H1 (cell line): Measurements from ENCODE around the gene B4GALT5. TPM values are rescaled to one million over a fixed set of nuclear protein-coding genes. Genes with fewer than 3 reads are reported as not detected.

Experiments
- CTCF ChIA-PET: fragments of 300-600 bp; sonication (Branson Sonifier 250); formaldehyde crosslinking; loops from one replicate; lab custom pipeline; 2021; ENCODE audit not compliant: partially characterized antibody; lab: Charles Lee
- POLR2A ChIA-PET: fragments of 300-600 bp; sonication (Branson Sonifier 250); formaldehyde crosslinking; loops from one replicate; lab custom pipeline; 2021; ENCODE audit warnings: inconsistent platforms; ENCODE audit not compliant: partially characterized antibody; lab: Charles Lee
- DNase-seq, 2 experiments: peaks; one replicate each; pipeline versions ENCODE4 v3.0.0 to v3.0.0-alpha.2; 2010 to 2022; ENCODE audit warnings: low spot score in 2 of 2, low read depth in 1 of 2, mixed read lengths in 1 of 2
- FAIRE-seq: peaks from 2 replicates; lab custom pipeline; 2011; peaks lifted over from hg19 to GRCh38; lab: Jason Lieb, UNC
- H2AFZ ChIP-seq: 2 replicates; pipeline ENCODE4 v1.8.1; 2012; ENCODE audit warnings: low read length, inconsistent platforms
- H2AK5ac ChIP-seq: 2 replicates; pipeline ENCODE4 v1.6.1; 2013; ENCODE audit warnings: low read depth, low read length
- H2BK120ac ChIP-seq: replicated peaks from 2 replicates; pipeline ENCODE3; 2013; ENCODE audit warnings: low read depth, low read length, inconsistent platforms
- H2BK12ac ChIP-seq: 2 replicates; pipeline ENCODE4 v1.6.1; 2013; ENCODE audit warnings: low read depth, low read length
- H2BK15ac ChIP-seq: 2 replicates; pipeline ENCODE4 v1.6.1; 2013; ENCODE audit warnings: low read length
- H2BK20ac ChIP-seq: 2 replicates; pipeline ENCODE4 v1.6.1; 2013; ENCODE audit warnings: low read length
- H2BK5ac ChIP-seq: 2 replicates; pipeline ENCODE4 v1.6.1; 2013; ENCODE audit warnings: low read depth, low read length
- H3K14ac ChIP-seq: 2 replicates; pipeline ENCODE4 v1.6.1; 2013; ENCODE audit warnings: inconsistent platforms; ENCODE audit not compliant: insufficient read length
- H3K18ac ChIP-seq: 2 replicates; pipeline ENCODE4 v1.6.1; 2013; ENCODE audit warnings: low read length; ENCODE audit errors: extremely low read depth
- H3K23ac ChIP-seq: 2 replicates; pipeline ENCODE4 v1.6.1; 2013; ENCODE audit warnings: inconsistent platforms; ENCODE audit not compliant: insufficient read length
- H3K23me2 ChIP-seq: 2 replicates; pipeline ENCODE4 v1.6.1; 2013; ENCODE audit warnings: low read depth, low read length
- H3K27ac ChIP-seq: 2 replicates; pipeline ENCODE4 v1.6.1; 2011; ENCODE audit warnings: low read depth, low read length, inconsistent platforms
- H3K27me3 ChIP-seq, 4 experiments: replicated peaks in 1 of 4; 1 replicate in 1 of 4; 2 replicates in 3 of 4; pipeline versions ENCODE4 v1.6.1 to v1.8.1; 2011 to 2013; ENCODE audit warnings: low read length in 3 of 4, mild to moderate bottlenecking in 3 of 4, inconsistent platforms in 2 of 4, mixed read lengths in 2 of 4, moderate library complexity in 1 of 4; ENCODE audit not compliant: control insufficient read depth in 3 of 4, insufficient read depth in 3 of 4; ENCODE audit errors: extremely low read depth in 1 of 4
- H3K36me3 ChIP-seq, 4 experiments: 2 replicates each; pipeline versions ENCODE4 v1.6.1 to v1.8.1; 2011 to 2013; ENCODE audit warnings: mild to moderate bottlenecking in 4 of 4, low read length in 3 of 4, moderate library complexity in 2 of 4, control low read depth in 1 of 4, inconsistent platforms in 1 of 4; ENCODE audit not compliant: insufficient read depth in 4 of 4, control insufficient read depth in 2 of 4
- H3K4ac ChIP-seq: replicated peaks from 2 replicates; pipeline ENCODE3; 2013; ENCODE audit warnings: low read length, low read depth, mixed read lengths, inconsistent platforms; ENCODE audit not compliant: insufficient read length
- H3K4me1 ChIP-seq, 4 experiments: replicated peaks in 1 of 4; 1 replicate in 1 of 4; 2 replicates in 3 of 4; pipeline versions ENCODE4 v1.6.1 to v1.8.1; 2011 to 2013; ENCODE audit warnings: low read length in 3 of 4, inconsistent platforms in 2 of 4, mixed read lengths in 1 of 4; ENCODE audit not compliant: insufficient read depth in 4 of 4, control insufficient read depth in 3 of 4
- H3K4me2 ChIP-seq, 2 experiments: 2 replicates each; pipeline versions ENCODE4 v1.6.1 to v1.8.1; 2011 to 2013; ENCODE audit warnings: low read depth in 2 of 2, low read length in 2 of 2, control low read depth in 1 of 2, inconsistent platforms in 1 of 2, mild to moderate bottlenecking in 1 of 2; ENCODE audit not compliant: insufficient read depth in 1 of 2
- H3K4me3 ChIP-seq, 4 experiments: fragments of 200-600, 300-600 bp in 1 of 4; sonication (generic), shearing (Covaris generic), sonication (Bioruptor Twin) in 1 of 4; 2 replicates each; pipeline versions ENCODE4 v1.5.1 to v1.8.1; 2011 to 2016; ENCODE audit warnings: low read length in 4 of 4, low read depth in 3 of 4, control low read depth in 2 of 4, inconsistent platforms in 2 of 4, mild to moderate bottlenecking in 2 of 4, mixed read lengths in 1 of 4, moderate library complexity in 1 of 4; ENCODE audit not compliant: insufficient read depth in 2 of 4; ENCODE audit errors: extremely low read depth in 1 of 4
- H3K56ac ChIP-seq: replicated peaks from 2 replicates; pipeline ENCODE3; 2013; ENCODE audit warnings: low read depth, mild to moderate bottlenecking, mixed read lengths, low read length, inconsistent platforms; ENCODE audit not compliant: insufficient read length
- H3K79me1 ChIP-seq: 2 replicates; pipeline ENCODE4 v1.6.1; 2013; ENCODE audit warnings: low read depth, low read length, control low read depth
- H3K79me2 ChIP-seq, 2 experiments: 2 replicates each; pipeline versions ENCODE4 v1.6.1 to v1.8.1; 2012 to 2013; ENCODE audit warnings: low read length in 2 of 2, mild to moderate bottlenecking in 2 of 2, inconsistent platforms in 1 of 2; ENCODE audit not compliant: insufficient read depth in 2 of 2, control insufficient read depth in 1 of 2
- H3K9ac ChIP-seq, 4 experiments: replicated peaks in 1 of 4; 1 replicate in 1 of 4; 2 replicates in 3 of 4; pipeline versions ENCODE4 v1.6.1 to v1.8.1; 2011 to 2013; ENCODE audit warnings: low read depth in 3 of 4, low read length in 3 of 4, control low read depth in 2 of 4, mild to moderate bottlenecking in 2 of 4, moderate library complexity in 2 of 4, inconsistent platforms in 1 of 4; ENCODE audit errors: extremely low read depth in 1 of 4
- H3K9me3 ChIP-seq, 2 experiments: 2 replicates each; pipeline versions ENCODE4 v1.6.1 to v1.8.1; 2012 to 2013; ENCODE audit warnings: mild to moderate bottlenecking in 2 of 2, moderate library complexity in 2 of 2, control low read depth in 1 of 2, inconsistent platforms in 1 of 2, low read depth in 1 of 2, low read length in 1 of 2, mixed read lengths in 1 of 2; ENCODE audit not compliant: insufficient read depth in 2 of 2
- H4K20me1 ChIP-seq, 2 experiments: replicated peaks in 1 of 2; 2 replicates each; pipeline versions ENCODE3 to v1.8.1; 2011 to 2013; ENCODE audit warnings: inconsistent platforms in 2 of 2, low read length in 2 of 2, mild to moderate bottlenecking in 1 of 2; ENCODE audit not compliant: insufficient read depth in 2 of 2, control insufficient read depth in 1 of 2
- H4K5ac ChIP-seq: 2 replicates; pipeline ENCODE4 v1.6.1; 2013; ENCODE audit warnings: low read length, low read depth, mixed read lengths, inconsistent platforms; ENCODE audit not compliant: insufficient read length
- H4K8ac ChIP-seq: 2 replicates; pipeline ENCODE4 v1.8.0; 2013; ENCODE audit warnings: mild to moderate bottlenecking, moderate library complexity, low read length, inconsistent platforms; ENCODE audit not compliant: insufficient read depth; ENCODE audit errors: extremely low read depth
- H4K91ac ChIP-seq: replicated peaks from 2 replicates; pipeline ENCODE3; 2013; ENCODE audit warnings: low read length, mixed read lengths, inconsistent platforms; ENCODE audit not compliant: insufficient read length
- CBX5 ChIP-seq: fragments of 300-800, 300-1000 bp; sonication (generic); IDR thresholded peaks from 2 replicates; pipeline ENCODE4 v1.7.1; 2016; ENCODE audit warnings: antibody characterized with exemption, low read length, low read depth
- POLR2A ChIP-seq, 2 experiments: IDR thresholded peaks; 1 replicate in 1 of 2; 2 replicates in 1 of 2; pipeline ENCODE4 v1.6.1; 2011; ENCODE audit warnings: low read depth in 2 of 2, low read length in 2 of 2, mild to moderate bottlenecking in 2 of 2; ENCODE audit errors: control extremely low read depth in 1 of 2
- SP2 ChIP-seq: IDR thresholded peaks from 2 replicates; pipeline ENCODE4 v1.6.1; 2012; ENCODE audit warnings: mild to moderate bottlenecking, low read length, inconsistent platforms
- SP4 ChIP-seq: IDR thresholded peaks from 2 replicates; pipeline ENCODE4 v1.6.1; 2012; ENCODE audit warnings: low read length, inconsistent platforms
- WGBS, 2 experiments: shearing (Covaris generic) in 1 of 2; methylation state at CpG; one replicate each; pipeline versions ENCODE4 v1.1.6 to v1.1.7; 2013 to 2015; ENCODE audit warnings: low lambda C conversion rate in 2 of 2, mixed read lengths in 2 of 2, inconsistent platforms in 1 of 2, low coverage in 1 of 2, missing lambda C conversion rate in 1 of 2; ENCODE audit not compliant: insufficient replicate concordance in 2 of 2, insufficient coverage in 1 of 2, insufficient read length in 1 of 2; ENCODE audit errors: extremely low coverage in 1 of 2, missing lambda C conversion rate in 1 of 2; 5-methylcytosine and 5-hydroxymethylcytosine counted together
- polyA plus RNA-seq, 7 experiments: library from polyadenylated mRNA; depleted of rRNA in 3 of 7; stranded (reverse) in 5 of 7; unstranded in 2 of 7; fragments of >200 nt in 5 of 7; fragments of 200-250 nt in 2 of 7; gene quantifications; 1 replicate in 5 of 7; 2 replicates in 1 of 7; 4 replicates in 1 of 7; pipeline versions ENCODE4 v1.2.1 to v1.2.3, GENCODE V29; 2011 to 2013; ENCODE audit warnings: missing spikeins in 2 of 7, mixed read lengths in 2 of 7
- total RNA-seq: library from RNA; stranded (reverse); fragmentation: NEBNext Ultra II Directional; extraction: Animal tissue kit (Norgen Biotek cat#: 25700); gene quantifications from 2 replicates; pipeline ENCODE4 v1.2.1, GENCODE V29; 2021
- TF ChIP-seq, protein P1 (sequence below): IDR thresholded peaks from 2 replicates; pipeline ENCODE4 v1.6.1; 2012; ENCODE audit warnings: inconsistent platforms
- TF ChIP-seq, protein P2 (sequence below): IDR thresholded peaks from 2 replicates; pipeline ENCODE4 v1.6.1; 2012; ENCODE audit warnings: inconsistent platforms

B4GALT5 gene
- total and polyA plus RNA-seq, 2 of the 8 experiments (the other 6 are each of a cell fraction or from before 2014, with no cell fraction given), result 46.5 to 75.4 TPM

DNA sequence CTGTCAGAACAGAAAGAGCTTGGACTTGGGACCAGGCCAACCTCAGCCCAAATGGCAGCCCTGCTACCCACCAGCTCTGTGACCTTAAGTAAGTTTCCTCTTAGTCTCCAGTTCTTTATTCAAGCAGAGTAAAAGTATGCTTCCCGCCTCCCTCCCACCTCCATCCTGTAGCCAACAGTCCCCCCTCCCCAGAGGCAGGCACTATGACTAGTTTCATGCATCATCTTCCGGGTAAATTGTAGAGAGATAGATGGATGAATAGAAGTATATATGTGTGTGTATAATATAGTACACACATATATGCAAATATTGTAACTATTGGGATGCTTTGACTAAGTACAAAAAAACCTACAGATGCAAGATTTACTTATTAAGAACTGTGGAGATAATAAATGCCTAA lies 39.5 kb upstream of the B4GALT5 start:
- no peaks in the 10 kb centered on the region for H3K23me2 ChIP-seq
- H3K56ac ChIP-seq, result no peak overlapping the region
- H3K18ac ChIP-seq, result no peak overlapping the region
- no peak for DNase-seq
- 95% methylated on average over 2 of the region's 2 CpGs; no CpG with 5 or more reads in 1 of the 2 experiments for WGBS, 2 experiments
- no peak overlapping the region for H3K27ac ChIP-seq
- no peak overlapping the region for H4K8ac ChIP-seq
- no peak for FAIRE-seq
- no peak overlapping the region; the same call in 1 of the 2 replicates for H2BK5ac ChIP-seq
- CTCF ChIA-PET, result interaction anchor here (1.2 kb wide), 1 partner anchor 93 kb away, joined by 3 read pairs; no protein-coding TSS in a partner anchor
- no peak overlapping the region for H3K23ac ChIP-seq
- H2BK15ac ChIP-seq, result no peak overlapping the region
- H3K4ac ChIP-seq, result no peak overlapping the region
- POLR2A ChIA-PET, result no interaction called here
- no peaks in the 10 kb centered on the region for H3K79me2 ChIP-seq
- no peaks in the 10 kb centered on the region for H3K9me3 ChIP-seq
- H3K14ac ChIP-seq, result no peak overlapping the region
- H3K4me2 ChIP-seq, result no peak overlapping the region
- H2BK12ac ChIP-seq, result no peak overlapping the region
- H3K9ac ChIP-seq, result no peak overlapping the region
- no peaks in the 10 kb centered on the region; a peak in 1 of 7 replicates for H3K27me3 ChIP-seq
- H4K20me1 ChIP-seq, result no peaks in the 10 kb centered on the region
- no peak overlapping the region for H2BK20ac ChIP-seq
- no peak overlapping the region for H3K4me3 ChIP-seq
- no peak overlapping the region for H4K5ac ChIP-seq
- no peak overlapping the region for H4K91ac ChIP-seq
- H3K36me3 ChIP-seq, result no peaks in the 10 kb centered on the region
- H2AK5ac ChIP-seq, result no peak overlapping the region
- peaks cover 0 to 5% (median under 1%) of the 10 kb centered on the region in 4 experiments; a peak in 2 of 7 replicates for H3K4me1 ChIP-seq
- H2AFZ ChIP-seq, result no peak overlapping the region
- no peak overlapping the region for H2BK120ac ChIP-seq
- TF ChIP-seq CBX5, result no peak
- no peak for TF ChIP-seq POLR2A (IDR thresholded peaks at IDR 0.05; ENCODE audit: control extremely low read depth in 1 of 2, low read depth in 2 of 2, low read length in 2 of 2)
- TF ChIP-seq, protein P1, sequence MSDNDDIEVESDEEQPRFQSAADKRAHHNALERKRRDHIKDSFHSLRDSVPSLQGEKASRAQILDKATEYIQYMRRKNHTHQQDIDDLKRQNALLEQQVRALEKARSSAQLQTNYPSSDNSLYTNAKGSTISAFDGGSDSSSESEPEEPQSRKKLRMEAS, result no peak
- TF ChIP-seq, protein P2, sequence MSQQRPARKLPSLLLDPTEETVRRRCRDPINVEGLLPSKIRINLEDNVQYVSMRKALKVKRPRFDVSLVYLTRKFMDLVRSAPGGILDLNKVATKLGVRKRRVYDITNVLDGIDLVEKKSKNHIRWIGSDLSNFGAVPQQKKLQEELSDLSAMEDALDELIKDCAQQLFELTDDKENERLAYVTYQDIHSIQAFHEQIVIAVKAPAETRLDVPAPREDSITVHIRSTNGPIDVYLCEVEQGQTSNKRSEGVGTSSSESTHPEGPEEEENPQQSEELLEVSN, result no peak
- TF ChIP-seq SP2, result no peak
- no peak for TF ChIP-seq SP4
- TF ChIP-seq, all 59 proteins: peak for 0
- no peaks in the 10 kb centered on the region for H3K79me1 ChIP-seq
